Natural killer cell treated with Interleukin-12 subunit alpha and Interleukin-12 subunit beta and Interleukin-15 and Interleukin-18, amount 100 ng/mL, for 72 hours (primary cell): ENCODE results near the gene CDRT15. TPM values are rescaled to one million over a fixed set of nuclear protein-coding genes. Genes with fewer than 3 reads are reported as not detected.
"Not testable (repeated sequence)": the region's sequence is repeated elsewhere in the genome, so short reads cannot be mapped to it uniquely, and the experiment has no call there.

Source experiments
- ATAC-seq, 2 donors: fragments of 150-1000 bp; cut with Tn5 transposase in 1 of 2; sonication (Bioruptor Pico), chemical (Tn5 transposase) in 1 of 2; 2 replicates each; pipeline ENCODE4 v1.10.0; 2021
- DNase-seq: peaks from one replicate; pipeline ENCODE4 v3.0.0; 2022; ENCODE audit warnings: low spot score
- H3K27ac Mint-ChIP-seq, 2 donors: 1 replicate in 1 of 2; 2 replicates in 1 of 2; pipeline ENCODE4 v1.8.0; 2022; ENCODE audit warnings: mixed read lengths in 2 of 2, mild to moderate bottlenecking in 1 of 2, moderate library complexity in 1 of 2
- H3K27me3 Mint-ChIP-seq, 2 donors: 1 replicate in 1 of 2; 2 replicates in 1 of 2; pipeline ENCODE4 v1.8.0; 2022; ENCODE audit warnings: mixed read lengths in 2 of 2
- H3K36me3 Mint-ChIP-seq: one replicate; pipeline ENCODE4 v1.8.0; 2022; ENCODE audit warnings: mixed read lengths
- H3K4me1 Mint-ChIP-seq, 2 donors: 1 replicate in 1 of 2; 2 replicates in 1 of 2; pipeline ENCODE4 v1.8.0; 2022; ENCODE audit warnings: low read depth in 2 of 2, mixed read lengths in 2 of 2, mild to moderate bottlenecking in 1 of 2
- H3K4me3 Mint-ChIP-seq: one replicate; pipeline ENCODE4 v1.8.0; 2022; ENCODE audit warnings: mixed read lengths
- H3K9me3 Mint-ChIP-seq: 2 replicates; pipeline ENCODE4 v1.8.0; 2022; ENCODE audit warnings: mixed read lengths
- total RNA-seq, 2 donors: library from RNA; stranded (reverse); gene quantifications; one replicate each; pipeline ENCODE4 v1.2.3, GENCODE V29; 2022

CDRT15 gene
- not detected for total RNA-seq

DNA sequence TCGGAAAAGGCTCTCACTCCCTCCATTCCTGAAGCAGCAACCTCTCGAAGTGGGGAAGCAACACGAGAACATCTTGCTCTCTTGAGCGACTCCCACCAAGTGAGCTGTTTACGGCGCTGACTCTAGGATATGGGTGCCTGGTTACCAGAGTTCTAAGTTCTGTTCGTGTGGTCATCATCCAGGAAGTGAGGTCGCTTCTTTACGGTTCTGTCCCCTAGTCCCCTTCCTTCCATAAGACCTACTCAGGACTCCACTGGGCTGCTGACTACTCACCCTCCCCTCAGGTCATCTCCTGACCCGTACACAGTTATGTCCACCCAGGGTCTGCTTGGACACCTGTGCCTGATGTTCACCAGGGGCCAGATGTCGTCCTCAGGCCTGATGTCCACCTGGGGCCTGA, at the start of gene CDRT15:
CDRT15 (minus strand) TSS at position 101 of the 400 bp plus-strand sequence; CDS start at position 72, 29 bp downstream.
- H3K36me3 Mint-ChIP-seq, ATAC-seq, H3K27me3 Mint-ChIP-seq, H3K4me3 Mint-ChIP-seq, DNase-seq, H3K4me1 Mint-ChIP-seq, H3K9me3 Mint-ChIP-seq, H3K27ac Mint-ChIP-seq: not testable (repeated sequence)

DNA sequence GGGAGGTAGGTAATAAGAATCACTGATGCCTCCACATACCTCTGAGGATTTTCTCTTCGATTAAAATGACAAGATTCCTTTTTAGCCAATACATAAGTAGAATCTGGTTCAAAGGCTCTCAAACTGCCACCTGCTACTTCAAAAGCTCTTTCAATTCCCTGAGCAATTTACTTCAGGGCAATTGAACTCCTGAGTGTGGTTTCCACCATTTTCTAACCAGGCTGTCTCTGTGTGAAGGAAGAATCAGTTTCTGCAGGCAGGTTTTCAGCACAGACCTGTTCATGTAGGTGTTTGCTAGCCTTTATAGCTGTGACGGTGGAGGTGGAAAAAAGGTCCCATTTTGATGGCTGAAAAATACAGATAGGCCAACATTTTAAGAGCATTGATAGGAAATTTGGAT, 46.1 kb upstream of the CDRT15 start:
- Mint-ChIP-seq H3K9me3 (no peaks in the 10 kb centered on the region), H3K4me1 (peaks cover 0 to 3% of the 10 kb centered on the region in 2 donors), H3K4me3 (no peak overlapping the region), H3K27ac (no peak overlapping the region), H3K27me3 (peaks cover 22 to 42% of the 10 kb centered on the region in 2 donors), H3K36me3 (no peaks in the 10 kb centered on the region)
- DNase-seq, result no peak
- ATAC-seq, result no peak

DNA sequence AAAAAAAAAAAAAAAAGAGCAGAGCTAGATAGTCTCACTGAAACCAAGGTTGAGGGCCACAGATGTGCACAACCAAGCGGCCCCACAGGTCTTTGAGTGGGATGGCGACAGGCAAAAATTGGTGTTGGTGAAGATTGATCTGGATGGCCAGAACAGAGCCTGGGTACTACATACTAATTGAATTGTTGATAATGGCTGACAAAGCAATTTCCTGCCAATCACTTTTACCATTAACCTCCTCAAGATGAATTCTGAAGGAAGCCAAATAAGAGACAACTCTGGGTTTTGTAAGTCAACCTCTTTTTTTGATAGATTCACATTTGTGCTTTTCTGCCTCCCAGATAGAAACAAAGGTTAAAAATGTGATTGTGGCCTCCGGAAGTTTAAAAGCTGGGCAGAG, 44.9 kb upstream of the CDRT15 start:
- no peak overlapping the region for H3K27ac Mint-ChIP-seq
- no peak overlapping the region for H3K4me3 Mint-ChIP-seq
- no peaks in the 10 kb centered on the region for H3K9me3 Mint-ChIP-seq
- peaks cover 33 to 47% of the 10 kb centered on the region in 2 donors for H3K27me3 Mint-ChIP-seq
- DNase-seq, result no peak
- no peak for ATAC-seq
- no peaks in the 10 kb centered on the region for H3K36me3 Mint-ChIP-seq
- H3K4me1 Mint-ChIP-seq, result peaks cover 0 to 3% of the 10 kb centered on the region in 2 donors

DNA sequence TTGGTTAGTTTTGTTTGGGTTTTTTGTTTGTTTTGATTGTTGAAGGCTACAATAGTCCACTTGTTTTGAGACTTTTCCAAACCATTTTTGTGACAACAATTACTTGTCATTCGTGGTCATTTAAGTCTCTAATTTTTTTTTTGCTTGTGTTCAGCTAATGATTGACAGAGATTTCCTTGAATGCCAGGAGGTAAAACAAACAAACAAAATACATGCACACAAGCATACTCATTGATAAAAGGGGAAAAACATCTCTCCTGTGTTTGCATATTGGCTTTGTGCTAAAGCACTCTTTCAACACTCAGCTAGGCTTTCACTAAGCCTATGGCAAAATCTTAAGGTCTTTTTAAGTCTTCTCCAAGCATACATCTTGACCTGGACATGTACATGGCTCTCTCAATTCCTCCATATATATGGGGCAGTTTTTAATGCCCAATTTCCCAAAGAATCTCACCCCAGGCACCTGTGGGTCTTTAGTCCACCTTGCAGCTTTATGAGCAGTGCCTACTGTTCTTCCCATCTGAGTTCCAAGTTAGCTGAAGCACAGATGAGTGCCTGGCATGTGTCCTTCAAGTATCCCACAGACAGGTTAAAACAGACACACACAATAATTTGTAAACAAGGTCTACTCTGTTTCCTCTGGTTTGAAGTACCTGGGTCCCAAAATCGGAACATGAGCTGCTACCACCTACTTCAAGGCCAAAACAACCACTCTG, 40.0 kb upstream of the CDRT15 start:
- Mint-ChIP-seq H3K9me3 (no peaks in the 10 kb centered on the region), H3K27me3 (peaks cover 17 to 22% of the 10 kb centered on the region in 2 donors), H3K27ac (no peak overlapping the region), H3K4me3 (no peak overlapping the region), H3K36me3 (no peaks in the 10 kb centered on the region), H3K4me1 (no peaks in the 10 kb centered on the region)
- no peak for DNase-seq
- ATAC-seq, result no peak

DNA sequence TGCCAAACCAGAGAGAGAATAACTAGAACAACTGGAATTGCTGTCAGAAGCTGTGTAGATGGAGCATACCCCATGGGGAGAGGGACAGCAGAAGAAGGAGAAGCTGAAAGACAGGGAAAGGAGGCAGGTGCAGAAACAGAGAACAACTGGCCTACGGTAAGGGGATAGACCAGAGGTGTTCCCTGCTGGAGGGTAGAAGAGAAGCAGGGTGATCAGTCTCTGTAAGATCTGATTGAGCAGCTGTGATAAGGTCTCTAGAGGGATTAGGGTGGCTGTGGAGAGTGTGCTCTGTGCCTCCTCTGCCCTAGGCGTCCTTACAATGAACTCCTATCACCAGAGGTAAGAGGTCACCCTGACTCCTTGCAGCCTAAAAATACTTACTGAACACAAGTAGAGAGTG, 33.8 kb upstream of the CDRT15 start:
- H3K4me3 Mint-ChIP-seq, result no peak overlapping the region
- DNase-seq, result no peak
- H3K4me1 Mint-ChIP-seq, result peaks cover 0 to 4% of the 10 kb centered on the region in 2 donors
- no peak overlapping the region for H3K27ac Mint-ChIP-seq
- peaks cover 0 to 8% of the 10 kb centered on the region in 2 donors for H3K27me3 Mint-ChIP-seq
- no peak for ATAC-seq
- no peaks in the 10 kb centered on the region for H3K9me3 Mint-ChIP-seq
- H3K36me3 Mint-ChIP-seq, result no peaks in the 10 kb centered on the region

DNA sequence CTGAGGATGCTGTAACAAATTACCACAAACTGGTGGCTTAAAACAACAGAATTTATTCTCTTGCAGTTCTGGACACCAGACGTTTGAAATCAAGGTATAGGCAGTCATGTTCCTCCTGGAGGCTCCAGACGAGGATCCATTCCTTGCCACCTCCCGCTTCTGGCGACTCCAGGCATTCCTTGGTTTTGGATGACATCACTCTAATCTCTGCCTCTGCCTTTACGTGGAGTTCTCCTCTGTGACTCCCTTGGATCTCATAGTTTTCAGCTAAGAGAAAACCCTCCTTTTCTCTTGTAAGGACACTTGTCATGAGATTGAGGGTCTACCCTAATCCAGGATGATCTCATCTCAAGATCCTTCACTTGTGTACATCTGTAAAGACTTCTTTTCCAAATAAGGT, 32.8 kb upstream of the CDRT15 start:
- Mint-ChIP-seq H3K4me1 (peaks cover 0 to 4% of the 10 kb centered on the region in 2 donors), H3K27ac (peak overlapping the region in 1 of 2 donors; percentile 0), H3K4me3 (no peak overlapping the region), H3K9me3 (no peaks in the 10 kb centered on the region), H3K36me3 (no peaks in the 10 kb centered on the region), H3K27me3 (peaks cover 0 to 8% of the 10 kb centered on the region in 2 donors)
- ATAC-seq (no peak), DNase-seq (no peak)

DNA sequence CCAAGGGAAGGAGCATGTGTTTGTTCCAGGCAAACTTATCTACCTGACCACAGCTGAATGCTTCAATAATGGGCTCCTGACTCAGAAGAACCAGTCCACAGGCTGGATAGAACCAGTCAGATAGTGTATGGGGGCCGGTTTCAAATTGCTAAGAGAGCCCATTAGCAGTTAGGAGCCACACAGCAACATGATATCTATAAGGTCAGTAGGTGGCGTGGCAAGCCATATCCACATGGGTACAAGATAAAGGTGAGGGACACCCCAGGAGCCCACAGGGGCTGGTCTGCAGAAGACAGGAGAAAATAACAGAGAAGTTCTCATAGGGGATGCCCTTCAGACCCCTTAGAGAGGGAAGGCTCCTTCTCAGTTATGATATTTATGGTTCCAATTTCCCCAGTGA, 31.6 kb upstream of the CDRT15 start:
- no peak for ATAC-seq

DNA sequence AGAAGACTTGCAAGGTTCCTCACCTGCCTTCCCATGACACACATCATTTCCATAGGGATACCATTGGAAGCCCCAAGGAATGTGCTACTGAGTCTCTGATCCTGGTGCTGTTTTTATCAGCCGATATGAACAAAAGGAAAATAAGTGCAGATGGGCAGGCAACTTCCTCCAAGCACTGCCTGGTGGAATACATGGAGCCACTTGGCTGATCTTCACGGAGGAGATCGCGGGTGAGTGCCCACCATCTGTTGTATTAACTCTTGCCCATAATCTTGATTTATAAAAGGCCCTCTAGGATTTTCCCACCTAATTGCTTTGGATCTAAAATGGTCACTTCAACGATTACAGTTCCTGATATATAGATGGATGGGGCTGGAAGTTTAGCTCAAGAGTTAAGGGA, 24.7 kb upstream of the CDRT15 start:
- no peak for DNase-seq
- no peaks in the 10 kb centered on the region for H3K36me3 Mint-ChIP-seq
- no peak overlapping the region for H3K27ac Mint-ChIP-seq
- H3K4me1 Mint-ChIP-seq, result no peaks in the 10 kb centered on the region
- no peaks in the 10 kb centered on the region for H3K27me3 Mint-ChIP-seq
- H3K4me3 Mint-ChIP-seq, result no peak overlapping the region
- H3K9me3 Mint-ChIP-seq, result no peaks in the 10 kb centered on the region
- ATAC-seq, result no peak

More for the DNA sequence above, 31.6 kb upstream of the CDRT15 start:
- Mint-ChIP-seq H3K36me3 (no peaks in the 10 kb centered on the region), H3K27me3 (peaks cover 0 to 8% of the 10 kb centered on the region in 2 donors), H3K27ac (no peak overlapping the region), H3K9me3 (no peaks in the 10 kb centered on the region), H3K4me3 (no peak overlapping the region), H3K4me1 (peaks cover 0 to 4% of the 10 kb centered on the region in 2 donors)
- DNase-seq, result no peak

DNA sequence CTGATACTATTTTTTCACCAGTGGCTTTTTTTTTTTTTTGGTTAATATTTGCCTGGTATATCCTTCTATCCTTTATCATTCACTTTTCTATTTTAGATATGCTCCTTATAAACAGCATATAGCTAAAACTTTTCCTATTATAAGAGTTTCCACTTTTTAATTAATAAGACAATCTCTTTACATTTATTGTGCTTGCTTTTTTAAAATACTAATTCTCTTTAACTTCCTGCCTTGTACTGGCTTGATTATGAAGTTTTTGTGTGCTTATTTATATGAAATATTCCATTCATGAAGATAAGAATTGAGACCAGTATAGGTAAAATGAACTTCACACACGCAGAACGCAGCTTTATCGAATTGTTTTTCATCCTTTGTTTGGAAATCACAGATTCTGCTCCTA, 9.0 kb upstream of the CDRT15 start:
- no peak overlapping the region for H3K27ac Mint-ChIP-seq
- H3K9me3 Mint-ChIP-seq, result no peaks in the 10 kb centered on the region
- H3K36me3 Mint-ChIP-seq, result no peaks in the 10 kb centered on the region
- no peak overlapping the region for H3K4me3 Mint-ChIP-seq
- H3K27me3 Mint-ChIP-seq, result peaks cover 5 to 12% of the 10 kb centered on the region in 2 donors
- H3K4me1 Mint-ChIP-seq, result no peaks in the 10 kb centered on the region
- DNase-seq, result no peak
- ATAC-seq, result no peak

DNA sequence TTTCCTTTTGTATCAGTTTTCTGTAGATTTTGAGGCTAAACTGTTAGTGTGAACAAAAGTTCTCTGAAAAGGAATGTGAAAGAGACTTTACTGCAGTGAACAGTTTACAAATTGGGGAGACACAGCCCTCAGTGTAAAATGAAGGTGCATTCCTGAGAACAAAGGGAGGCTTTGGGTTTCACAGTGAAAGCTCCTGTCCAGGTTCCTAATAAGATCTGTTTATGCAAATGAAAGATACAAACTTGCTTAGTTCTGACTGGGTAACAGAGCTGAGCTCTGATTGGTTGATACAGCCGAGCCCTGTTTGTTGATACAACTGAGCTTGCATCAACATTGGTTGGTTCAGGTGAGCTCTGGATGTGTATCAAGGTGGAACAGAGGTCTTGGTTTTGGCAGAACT, 8.3 kb upstream of the CDRT15 start:
- H3K4me3 Mint-ChIP-seq, result no peak overlapping the region
- peaks cover 5 to 12% of the 10 kb centered on the region in 2 donors for H3K27me3 Mint-ChIP-seq
- no peaks in the 10 kb centered on the region for H3K9me3 Mint-ChIP-seq
- H3K36me3 Mint-ChIP-seq, result no peaks in the 10 kb centered on the region
- H3K4me1 Mint-ChIP-seq, result no peaks in the 10 kb centered on the region
- no peak for DNase-seq
- H3K27ac Mint-ChIP-seq, result no peak overlapping the region
- no peak for ATAC-seq

DNA sequence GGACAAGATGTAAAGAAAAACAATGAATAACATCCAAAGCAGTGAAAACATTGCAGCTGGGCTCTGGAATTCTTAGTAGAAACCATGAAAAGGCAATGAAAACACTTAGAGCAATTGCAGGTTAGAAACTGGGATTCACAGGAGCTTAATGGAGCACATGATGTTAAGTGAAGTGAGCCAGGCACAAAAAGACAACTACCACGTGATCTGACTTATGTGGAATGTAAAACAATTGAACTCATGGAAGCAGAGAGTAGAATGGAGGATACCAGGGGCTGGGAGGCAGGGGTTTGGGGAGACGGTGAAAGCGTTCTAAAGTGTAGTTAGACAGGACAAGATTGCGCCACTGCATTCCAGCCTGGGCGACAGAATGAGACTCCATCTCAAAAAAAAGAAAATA, 2.6 kb upstream of the CDRT15 start:
- H3K36me3 Mint-ChIP-seq, DNase-seq, H3K4me3 Mint-ChIP-seq, H3K4me1 Mint-ChIP-seq, ATAC-seq, H3K27me3 Mint-ChIP-seq, H3K9me3 Mint-ChIP-seq, H3K27ac Mint-ChIP-seq: not testable (repeated sequence)

DNA sequence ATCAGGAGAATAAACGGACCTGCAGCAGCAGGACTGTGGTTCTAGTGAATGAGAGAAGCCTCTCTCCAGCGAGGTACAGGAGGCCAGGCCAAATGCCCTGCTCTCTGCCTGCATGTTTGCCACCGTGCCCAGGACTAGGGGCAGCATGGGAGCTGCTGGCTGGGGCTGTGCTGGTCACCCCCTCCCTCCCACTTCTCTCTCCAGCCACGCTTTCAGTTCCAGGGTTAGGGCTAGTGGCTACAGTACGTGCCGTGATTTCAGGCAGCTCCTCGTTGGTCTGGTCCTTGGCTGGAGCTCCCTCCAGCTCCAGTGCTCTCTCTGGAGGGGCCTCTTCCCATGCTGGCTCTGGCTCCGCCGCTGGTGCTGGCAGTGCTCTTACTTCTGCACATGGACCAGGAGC, 630 bp downstream of the CDRT15 start:
- not testable (repeated sequence) for DNase-seq, H3K9me3 Mint-ChIP-seq, H3K27ac Mint-ChIP-seq, H3K4me1 Mint-ChIP-seq, H3K36me3 Mint-ChIP-seq, H3K27me3 Mint-ChIP-seq, H3K4me3 Mint-ChIP-seq
- ATAC-seq, result peak in 1 of 2 donors; percentile 24

DNA sequence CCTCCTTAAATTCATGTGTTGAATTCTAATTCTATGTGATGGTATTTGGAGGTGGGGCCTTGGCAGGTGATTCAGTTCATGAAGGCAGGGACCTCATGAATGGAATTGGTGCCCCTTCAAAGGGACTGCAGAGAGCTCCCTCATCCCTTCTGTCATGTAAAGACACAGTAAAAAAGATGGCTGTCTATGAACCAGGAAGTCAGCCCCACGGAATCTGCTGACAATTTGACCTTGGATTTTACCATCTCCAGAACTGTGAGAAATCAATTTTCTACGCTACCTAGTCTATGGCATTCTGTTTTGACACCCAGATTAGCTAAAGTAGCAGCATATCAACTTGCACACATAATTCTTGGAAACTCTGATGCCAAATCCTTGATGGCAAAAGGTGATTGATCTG, 1.6 kb downstream of the CDRT15 start:
- ATAC-seq, H3K4me3 Mint-ChIP-seq, H3K27me3 Mint-ChIP-seq, H3K4me1 Mint-ChIP-seq, H3K36me3 Mint-ChIP-seq, DNase-seq, H3K27ac Mint-ChIP-seq, H3K9me3 Mint-ChIP-seq: not testable (repeated sequence)

DNA sequence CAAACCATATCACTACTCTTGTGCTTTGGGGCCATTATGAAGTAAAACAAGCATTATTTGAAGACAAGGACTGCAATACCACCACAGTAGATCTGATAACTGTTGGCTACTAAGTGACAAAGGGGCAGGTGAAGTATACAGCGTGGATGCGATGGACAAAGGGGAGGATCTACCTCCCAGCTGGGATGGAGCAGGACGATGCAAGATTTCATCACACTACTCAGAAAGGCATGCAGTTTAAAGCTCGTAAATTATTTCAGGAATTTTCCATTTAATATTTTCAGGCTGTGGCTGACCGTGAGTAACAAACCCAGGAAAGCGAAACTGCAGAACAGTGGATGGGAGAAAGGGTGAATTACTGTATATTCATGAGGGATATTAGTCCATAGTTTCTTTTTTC, 5.5 kb downstream of the CDRT15 start:
- not testable (repeated sequence) for ATAC-seq, H3K27me3 Mint-ChIP-seq, DNase-seq, H3K36me3 Mint-ChIP-seq, H3K4me3 Mint-ChIP-seq, H3K27ac Mint-ChIP-seq, H3K4me1 Mint-ChIP-seq, H3K9me3 Mint-ChIP-seq

DNA sequence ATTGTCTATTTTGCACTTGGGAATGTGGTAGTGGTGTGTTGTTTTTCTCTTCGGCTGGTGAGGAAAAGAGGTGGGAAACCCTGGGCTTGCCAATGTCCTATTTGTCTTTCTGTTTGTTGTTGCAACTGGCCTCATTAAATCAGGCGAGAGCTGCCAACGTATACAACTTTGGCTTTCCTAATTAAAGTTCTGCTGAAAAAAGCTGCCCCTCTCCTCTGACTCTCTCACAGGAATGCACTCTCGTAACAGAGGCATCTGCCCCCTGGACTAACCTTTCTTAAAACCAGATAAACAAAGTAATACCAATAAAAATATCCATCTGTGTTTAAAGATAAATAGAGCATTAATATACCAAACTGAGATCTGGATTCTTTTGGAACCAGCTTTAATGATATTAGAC, 7.8 kb downstream of the CDRT15 start:
- ATAC-seq (no peak), DNase-seq (no peak)
- H3K4me1 Mint-ChIP-seq, result peaks cover 0 to 2% of the 10 kb centered on the region in 2 donors
- H3K36me3 Mint-ChIP-seq, result peaks cover 4% of the 10 kb centered on the region
- no peak overlapping the region for H3K4me3 Mint-ChIP-seq
- H3K27ac Mint-ChIP-seq, result no peak overlapping the region
- no peaks in the 10 kb centered on the region for H3K9me3 Mint-ChIP-seq
- H3K27me3 Mint-ChIP-seq, result no peaks in the 10 kb centered on the region
